GM12865 (cell line): ENCODE results near the gene PCAT7.

Experiments used
- DNase-seq: peaks from one replicate; pipeline ENCODE4 v3.0.0; 2010; ENCODE audit warnings: low read depth
- H3K4me3 ChIP-seq: 2 replicates; pipeline ENCODE4 v1.5.1; 2011; ENCODE audit warnings: mild to moderate bottlenecking, low read depth, low read length, control low read depth
- TF ChIP-seq, protein P1 (sequence below): IDR thresholded peaks from 2 replicates; pipeline ENCODE4 v1.5.1; 2011; ENCODE audit warnings: low read length, control low read depth, low read depth, inconsistent platforms; ENCODE audit not compliant: insufficient read depth; ENCODE audit errors: missing control alignments

The PCAT7 gene

DNA sequence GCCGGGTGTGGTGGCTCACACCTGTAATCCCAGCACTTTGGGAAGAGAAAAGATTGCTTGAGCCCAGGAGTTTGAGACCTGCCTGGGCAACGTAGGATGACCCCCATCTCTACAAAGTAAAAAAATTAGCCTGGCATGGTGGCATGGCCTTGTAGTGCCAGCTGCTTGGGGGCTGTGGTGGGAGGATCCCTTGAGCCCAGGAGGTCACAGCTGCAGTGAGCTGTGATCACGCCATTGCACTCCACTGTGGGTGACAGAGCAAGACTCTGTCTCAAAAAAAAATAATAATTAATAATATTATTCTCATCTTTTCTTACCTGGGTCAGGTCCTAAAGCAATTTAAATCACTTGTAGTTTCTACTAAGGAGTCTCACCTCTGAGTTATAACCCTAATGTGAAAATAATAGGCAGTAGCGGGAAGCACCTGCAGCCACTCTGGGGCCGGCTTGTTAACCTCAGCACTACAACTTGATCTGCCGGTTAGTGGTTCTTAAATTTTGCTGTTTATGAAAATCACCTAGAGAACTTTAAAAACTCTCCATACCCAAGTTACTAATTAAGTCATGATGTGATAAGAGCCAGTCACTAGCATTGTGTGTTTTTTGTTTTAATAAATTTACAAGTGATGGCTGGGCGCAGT is 29.4 kb upstream of the PCAT7 start:
- no peak overlapping the region for H3K4me3 ChIP-seq
- DNase-seq: no peak
- TF ChIP-seq, protein P1, sequence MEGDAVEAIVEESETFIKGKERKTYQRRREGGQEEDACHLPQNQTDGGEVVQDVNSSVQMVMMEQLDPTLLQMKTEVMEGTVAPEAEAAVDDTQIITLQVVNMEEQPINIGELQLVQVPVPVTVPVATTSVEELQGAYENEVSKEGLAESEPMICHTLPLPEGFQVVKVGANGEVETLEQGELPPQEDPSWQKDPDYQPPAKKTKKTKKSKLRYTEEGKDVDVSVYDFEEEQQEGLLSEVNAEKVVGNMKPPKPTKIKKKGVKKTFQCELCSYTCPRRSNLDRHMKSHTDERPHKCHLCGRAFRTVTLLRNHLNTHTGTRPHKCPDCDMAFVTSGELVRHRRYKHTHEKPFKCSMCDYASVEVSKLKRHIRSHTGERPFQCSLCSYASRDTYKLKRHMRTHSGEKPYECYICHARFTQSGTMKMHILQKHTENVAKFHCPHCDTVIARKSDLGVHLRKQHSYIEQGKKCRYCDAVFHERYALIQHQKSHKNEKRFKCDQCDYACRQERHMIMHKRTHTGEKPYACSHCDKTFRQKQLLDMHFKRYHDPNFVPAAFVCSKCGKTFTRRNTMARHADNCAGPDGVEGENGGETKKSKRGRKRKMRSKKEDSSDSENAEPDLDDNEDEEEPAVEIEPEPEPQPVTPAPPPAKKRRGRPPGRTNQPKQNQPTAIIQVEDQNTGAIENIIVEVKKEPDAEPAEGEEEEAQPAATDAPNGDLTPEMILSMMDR: no peak

DNA sequence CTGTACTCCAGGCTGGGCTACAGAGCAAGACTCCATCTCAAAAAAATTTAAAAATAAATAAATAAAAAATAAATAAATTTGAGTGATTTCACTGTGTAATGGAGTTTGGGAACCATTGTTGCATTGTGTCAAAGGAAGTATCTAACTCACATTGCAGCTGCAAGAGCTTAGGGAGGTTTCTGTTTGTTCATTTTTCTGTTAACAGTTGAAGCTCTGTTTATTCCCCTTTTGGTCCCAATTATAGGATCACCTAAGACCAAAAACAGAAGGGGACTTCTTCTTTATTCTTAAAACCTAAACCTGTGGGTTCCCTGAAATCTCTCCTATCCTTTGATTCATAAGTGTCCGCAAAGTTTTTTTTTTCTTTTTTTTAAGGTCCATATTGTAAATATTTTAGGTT is 28.6 kb upstream of the PCAT7 start:
- no peak overlapping the region for H3K4me3 ChIP-seq
- DNase-seq: no peak
- TF ChIP-seq, protein P1: no peak

DNA sequence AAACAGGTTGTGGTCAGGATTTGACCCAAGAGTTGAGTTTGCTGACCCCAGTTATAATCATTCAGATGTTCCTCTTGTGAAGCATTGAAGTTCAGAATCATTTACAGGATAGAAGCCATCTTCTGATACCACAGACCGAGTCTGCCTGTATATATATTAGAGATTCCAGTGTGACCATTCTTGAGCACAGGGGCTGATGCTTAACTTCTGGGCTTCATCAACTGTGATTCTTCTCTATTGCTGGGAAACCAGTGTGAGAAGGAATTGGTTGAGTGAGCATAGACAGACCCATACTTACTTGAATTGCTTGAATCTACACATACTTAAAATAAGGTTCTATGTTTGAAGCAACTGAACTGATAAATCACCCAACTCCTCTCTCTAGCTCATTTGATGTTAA is 27.9 kb upstream of the PCAT7 start:
- H3K4me3 ChIP-seq: no peak overlapping the region
- TF ChIP-seq, protein P1: no peak
- no peak for DNase-seq

DNA sequence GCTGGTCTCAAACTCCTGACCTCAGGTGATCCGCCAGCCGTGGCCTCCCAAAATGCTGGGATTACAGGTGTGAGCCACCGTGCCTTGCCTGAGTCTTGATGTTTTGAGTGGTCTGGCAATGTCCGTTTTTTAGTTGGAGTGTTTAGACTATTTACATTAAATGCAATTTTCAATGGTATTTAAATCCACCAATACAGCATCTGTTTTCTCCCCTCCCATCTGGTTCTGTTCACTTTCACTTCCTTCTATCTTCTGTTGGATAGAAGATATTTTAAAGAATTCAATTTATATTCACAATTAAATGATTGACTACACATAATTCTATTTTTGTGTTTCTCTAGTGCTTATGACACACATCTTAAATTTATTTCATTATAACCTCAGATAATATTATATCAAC is 26.0 kb upstream of the PCAT7 start:
- DNase-seq: no peak
- TF ChIP-seq, protein P1: no peak
- no peak overlapping the region for H3K4me3 ChIP-seq

DNA sequence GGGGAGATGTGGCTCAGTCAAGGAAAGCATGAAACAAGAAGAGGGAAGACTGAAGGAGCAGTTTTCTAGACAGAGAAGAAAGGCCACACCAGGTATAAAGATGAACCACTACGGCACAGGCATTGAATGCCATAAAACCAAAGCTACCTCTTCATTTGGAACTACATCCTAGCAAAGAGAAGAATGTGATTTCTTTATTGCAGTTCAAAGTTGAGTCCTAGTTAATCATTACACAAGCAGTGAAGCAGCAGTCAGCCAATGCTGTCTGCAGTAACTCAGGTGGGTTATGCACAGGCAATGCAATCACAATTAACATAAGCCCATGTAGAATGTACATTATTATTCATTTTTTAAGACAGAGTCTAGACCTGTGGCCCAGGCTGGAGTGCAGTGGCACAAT is 21.7 kb upstream of the PCAT7 start:
- no peak for DNase-seq
- TF ChIP-seq, protein P1: no peak

DNA sequence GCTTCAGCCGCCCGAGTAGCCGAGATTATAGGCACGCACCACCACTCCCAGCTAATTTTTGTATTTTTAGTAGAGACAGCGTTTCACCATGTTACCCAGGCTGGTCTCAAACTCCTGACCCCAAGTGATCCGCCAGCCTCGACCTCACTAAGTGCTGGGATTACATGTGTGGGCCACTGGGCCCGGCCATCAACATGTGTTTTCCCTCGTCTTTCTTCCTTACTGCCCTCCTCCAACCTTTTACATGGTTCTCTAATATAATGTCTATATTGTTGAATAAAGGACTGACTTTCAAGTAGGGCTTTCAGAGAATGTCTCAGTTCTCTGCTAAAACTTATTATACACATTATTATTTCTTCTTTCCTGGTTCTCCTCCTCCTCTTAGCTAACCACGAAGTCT is 21.3 kb upstream of the PCAT7 start:
- no peak for DNase-seq
- H3K4me3 ChIP-seq: no peak overlapping the region
- TF ChIP-seq, protein P1: no peak

More for the DNA sequence above, 21.7 kb upstream of the PCAT7 start:
- H3K4me3 ChIP-seq: no peak overlapping the region

DNA sequence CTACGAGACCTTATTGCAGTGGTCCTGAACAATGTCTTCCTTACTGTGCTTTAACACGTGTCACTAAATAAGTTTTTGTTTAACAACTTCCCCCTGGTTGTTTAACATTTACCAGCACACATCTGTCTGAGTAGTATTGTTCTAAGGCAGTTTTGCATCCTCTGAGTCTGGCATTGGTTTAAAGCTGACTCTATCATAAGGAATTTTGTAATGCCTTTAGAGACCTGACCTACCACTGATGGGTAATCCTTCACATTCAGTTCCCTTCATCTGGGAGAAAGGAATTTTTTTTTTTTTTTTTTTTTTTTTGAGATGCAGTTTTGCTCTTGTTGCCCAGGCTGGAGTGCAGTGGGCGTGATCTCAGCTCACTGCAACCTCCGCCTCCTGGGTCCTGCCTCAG is 20.0 kb upstream of the PCAT7 start:
- no peak overlapping the region for H3K4me3 ChIP-seq
- TF ChIP-seq, protein P1: no peak
- no peak for DNase-seq
